CD4-positive, alpha-beta T cell treated with Interleukin-2 at 100 ng/mL for 4 hours (primary cell): ENCODE data around the gene WDR4.
A peak's percentile ranks its signal among the peaks of the same experiment; 100 is the strongest.
"Not testable (repeated sequence)": the region's sequence is repeated elsewhere in the genome, so short reads cannot be mapped to it uniquely, and the experiment has no call there.

Experiments used
- DNase-seq: peaks from one replicate; pipeline ENCODE4 v3.0.0-alpha.2; 2020; ENCODE audit warnings: low spot score

WDR4 gene

GRCh38 chr21:42839271-42840231, 39.8 kb downstream of the WDR4 start:
- DNase-seq, result no peak

- DNase-seq, result not testable (repeated sequence)
Observed at GRCh38 chr21:42838212-42838690, 41.1 kb downstream of the WDR4 start.

GRCh38 chr21:42837421-42838211, 41.7 kb downstream of the WDR4 start:
- no peak for DNase-seq

- no peak for DNase-seq
Observed at GRCh38 chr21:42836767-42837301, 42.5 kb downstream of the WDR4 start.

GRCh38 chr21:42836402-42836666, 43.0 kb downstream of the WDR4 start:
- DNase-seq, result no peak

- no peak for DNase-seq
Observed at GRCh38 chr21:42835611-42836401, 43.5 kb downstream of the WDR4 start.

- no peak for DNase-seq
Observed at GRCh38 chr21:42835211-42835610, 44.1 kb downstream of the WDR4 start.

GRCh38 chr21:42834726-42835191, 44.6 kb downstream of the WDR4 start:
- no peak for DNase-seq

- no peak for DNase-seq
Observed at GRCh38 chr21:42833859-42834725, 45.2 kb downstream of the WDR4 start.

GRCh38 chr21:42833439-42833815, 45.9 kb downstream of the WDR4 start:
- DNase-seq, result peak; percentile 50

GRCh38 chr21:42832321-42832630, 47.1 kb downstream of the WDR4 start:
- DNase-seq, result not testable (repeated sequence)

- DNase-seq, result peak; percentile 25
Observed at GRCh38 chr21:42830456-42831455, 48.6 kb downstream of the WDR4 start.

- no peak for DNase-seq
Observed at GRCh38 chr21:42829954-42830353, 49.4 kb downstream of the WDR4 start.

- no peak for DNase-seq
Observed at GRCh38 chr21:42829417-42829816, 49.9 kb downstream of the WDR4 start.

- DNase-seq, result no peak
Observed at GRCh38 chr21:42827588-42827987, 51.8 kb downstream of the WDR4 start.

GRCh38 chr21:42820616-42821465, 58.5 kb downstream of the WDR4 start:
- DNase-seq, result no peak

- no peak for DNase-seq
Observed at GRCh38 chr21:42819861-42820615, 59.3 kb downstream of the WDR4 start.

GRCh38 chr21:42818328-42818749, 61.0 kb downstream of the WDR4 start:
- peak; percentile 67 for DNase-seq
